RWPE2 (cell line): ENCODE results near the gene SERPIND1.
A peak's percentile ranks its signal among the peaks of the same experiment; 100 is the strongest.

Source experiments
- ATAC-seq: fragments of 200-7000 bp; cut with Tn5 transposase; 3 replicates; pipeline ENCODE4 v1.9.1; 2021; ENCODE audit warnings: low read depth
- DNase-seq: peaks from one replicate; pipeline ENCODE4 v3.0.0-alpha.2; 2020; ENCODE audit warnings: low spot score
- H3K27ac ChIP-seq: fragments of 450-650 bp; 2 replicates; pipeline ENCODE4 v1.5.1; 2017; ENCODE audit warnings: mild to moderate bottlenecking; ENCODE audit not compliant: poor library complexity, severe bottlenecking
- H3K27me3 ChIP-seq: fragments of 250-450 bp; sonication (Bioruptor Pico); 2 replicates; pipeline ENCODE4 v1.5.1; 2021; ENCODE audit warnings: mild to moderate bottlenecking, moderate library complexity; ENCODE audit not compliant: insufficient read depth, poor library complexity, severe bottlenecking
- H3K36me3 ChIP-seq: fragments of 250-450 bp; sonication (Bioruptor Pico); 2 replicates; pipeline ENCODE4 v1.5.1; 2020; ENCODE audit warnings: low read depth, mild to moderate bottlenecking, moderate library complexity
- H3K4me1 ChIP-seq: fragments of 250-450 bp; sonication (Bioruptor Pico); 2 replicates; pipeline ENCODE4 v1.5.1; 2021; ENCODE audit warnings: mild to moderate bottlenecking, moderate library complexity; ENCODE audit not compliant: insufficient read depth, poor library complexity, severe bottlenecking
- H3K4me3 ChIP-seq: fragments of 250-450 bp; sonication (Bioruptor Pico); 2 replicates; pipeline ENCODE4 v1.5.1; 2021; ENCODE audit warnings: mild to moderate bottlenecking, moderate library complexity; ENCODE audit not compliant: severe bottlenecking
- H3K9me3 ChIP-seq: fragments of 250-450 bp; sonication (Bioruptor Pico); 2 replicates; pipeline ENCODE4 v1.5.1; 2021; ENCODE audit warnings: mild to moderate bottlenecking, moderate library complexity; ENCODE audit not compliant: severe bottlenecking
- CTCF ChIP-seq: fragments of 450-650 bp; IDR thresholded peaks from one replicate; pipeline ENCODE4 v1.5.1; 2017; ENCODE audit warnings: mild to moderate bottlenecking, moderate library complexity; ENCODE audit not compliant: poor library complexity, severe bottlenecking

SERPIND1 gene

GRCh38 chr22:20775342-20775895 lies 1.5 kb downstream of the SERPIND1 start:
- Histone ChIP-seq H3K36me3 (0 out of 2 replicates have a peak, but pooled peaks cover 3% of the 10 kb centered on the region), H3K9me3 (no peaks in the 10 kb centered on the region), H3K4me1 (peaks cover 14% of the 10 kb centered on the region), H3K27ac (no peak overlapping the region), H3K4me3 (no peak overlapping the region), H3K27me3 (no peaks in the 10 kb centered on the region)
- no peak for TF ChIP-seq CTCF
- DNase-seq (no peak), ATAC-seq (no peak)

DNA sequence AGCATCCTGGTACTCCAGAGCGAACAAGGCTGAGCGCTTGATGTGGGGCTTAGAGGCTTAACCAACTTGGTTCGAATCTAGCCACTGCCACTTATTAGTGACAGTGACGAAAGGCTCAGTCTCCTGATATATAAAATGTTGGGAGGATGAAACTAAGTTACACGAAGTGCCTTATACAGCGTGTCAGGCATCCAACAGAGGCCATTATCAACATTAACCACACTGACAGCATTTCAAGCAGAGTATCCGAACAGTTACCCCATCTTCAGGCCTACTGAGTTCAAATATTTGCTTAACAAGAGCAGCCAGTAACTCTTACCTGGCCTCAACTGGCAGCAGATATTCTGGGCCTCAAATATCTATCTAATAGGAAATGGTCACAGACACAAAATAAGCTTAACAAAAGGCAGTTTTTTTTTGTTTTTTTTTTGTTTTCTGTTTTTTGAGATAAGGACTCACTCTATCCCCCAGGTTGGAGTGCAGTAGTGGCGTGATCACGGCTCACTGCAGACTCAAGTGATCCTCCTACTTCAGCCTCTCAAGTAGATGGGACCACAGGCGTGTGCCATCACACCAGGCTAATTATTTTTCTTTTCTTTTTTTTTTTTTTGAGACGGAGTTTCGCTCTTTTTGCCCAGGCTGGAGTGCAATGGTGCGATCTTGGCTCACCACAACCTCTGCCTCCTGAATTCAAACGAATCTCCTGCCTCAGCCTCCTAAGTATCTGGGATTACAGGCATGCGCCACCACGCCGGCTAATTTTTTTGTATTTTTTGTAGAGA lies 2.9 kb downstream of the SERPIND1 start:
- DNase-seq (no peak), ATAC-seq (no peak)
- H3K27me3 ChIP-seq: no peaks in the 10 kb centered on the region
- no peak overlapping the region for H3K4me3 ChIP-seq
- peaks cover 14% of the 10 kb centered on the region for H3K4me1 ChIP-seq
- H3K9me3 ChIP-seq: no peaks in the 10 kb centered on the region
- H3K36me3 ChIP-seq: 0 out of 2 replicates have a peak, but pooled peaks cover 1% of the 10 kb centered on the region
- no peak for TF ChIP-seq CTCF
- H3K27ac ChIP-seq: peak overlapping the region; percentile 43

DNA sequence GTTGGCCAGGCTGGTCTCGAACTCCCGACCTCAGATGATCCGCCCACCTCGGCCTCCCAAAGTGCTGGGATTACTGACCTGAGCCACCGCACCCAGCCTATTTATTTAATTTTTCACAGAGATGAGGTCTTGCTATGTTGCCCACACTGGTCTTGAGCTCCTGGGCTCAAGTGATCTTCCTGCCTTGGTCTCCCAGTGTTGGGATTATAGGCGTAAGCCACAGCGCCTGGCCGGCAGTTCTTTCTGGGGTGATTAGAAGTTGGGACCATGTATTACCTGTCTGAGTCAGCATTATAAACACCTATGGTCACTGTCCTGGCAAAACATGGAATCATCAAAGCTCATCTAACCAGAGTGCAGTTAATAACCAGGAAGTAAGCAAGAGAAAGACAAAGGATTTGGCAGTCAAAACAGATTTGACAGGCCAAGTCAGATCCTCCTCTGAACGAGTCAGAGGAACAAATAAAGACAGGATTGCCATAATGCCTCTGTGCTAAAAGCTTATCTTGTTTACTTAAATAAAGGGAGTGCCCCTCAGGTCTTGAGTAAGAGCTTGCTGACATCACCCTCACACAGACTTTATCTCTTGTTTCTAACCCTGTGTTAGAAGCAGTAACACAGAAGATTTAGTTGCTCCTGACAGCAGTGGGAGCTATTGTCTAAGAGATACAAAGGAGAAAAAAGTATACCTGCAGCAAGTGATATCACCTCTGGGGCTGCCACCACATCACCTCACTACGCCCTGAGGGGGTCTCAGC lies 3.7 kb downstream of the SERPIND1 start:
- no peak for DNase-seq
- H3K36me3 ChIP-seq: no peaks in the 10 kb centered on the region

DNA sequence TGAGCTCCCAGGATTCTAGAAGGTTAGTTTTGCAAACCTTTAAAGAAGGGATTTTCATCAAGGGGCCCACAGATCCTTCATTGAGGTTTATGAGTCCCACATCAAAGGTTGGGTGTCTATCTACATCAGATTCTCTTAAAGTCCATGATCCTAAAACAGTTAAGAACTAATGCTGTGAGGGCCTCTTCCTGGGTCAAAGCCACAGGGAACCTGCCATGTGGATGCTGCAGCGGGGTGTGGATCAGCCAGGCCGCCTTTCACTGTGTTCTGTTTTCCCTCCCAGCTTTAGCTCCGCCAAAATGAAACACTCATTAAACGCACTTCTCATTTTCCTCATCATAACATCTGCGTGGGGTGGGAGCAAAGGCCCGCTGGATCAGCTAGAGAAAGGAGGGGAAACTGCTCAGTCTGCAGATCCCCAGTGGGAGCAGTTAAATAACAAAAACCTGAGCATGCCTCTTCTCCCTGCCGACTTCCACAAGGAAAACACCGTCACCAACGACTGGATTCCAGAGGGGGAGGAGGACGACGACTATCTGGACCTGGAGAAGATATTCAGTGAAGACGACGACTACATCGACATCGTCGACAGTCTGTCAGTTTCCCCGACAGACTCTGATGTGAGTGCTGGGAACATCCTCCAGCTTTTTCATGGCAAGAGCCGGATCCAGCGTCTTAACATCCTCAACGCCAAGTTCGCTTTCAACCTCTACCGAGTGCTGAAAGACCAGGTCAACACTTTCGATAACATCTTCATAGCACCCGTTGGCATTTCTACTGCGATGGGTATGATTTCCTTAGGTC lies 5.3 kb downstream of the SERPIND1 start:
- peaks cover 14% of the 10 kb centered on the region for H3K4me1 ChIP-seq
- H3K27ac ChIP-seq: no peak overlapping the region
- ATAC-seq (no peak), DNase-seq (no peak)
- H3K27me3 ChIP-seq: no peaks in the 10 kb centered on the region
- H3K9me3 ChIP-seq: no peaks in the 10 kb centered on the region
- no peaks in the 10 kb centered on the region for H3K36me3 ChIP-seq
- no peak for TF ChIP-seq CTCF
- no peak overlapping the region for H3K4me3 ChIP-seq

More for the DNA sequence above, 3.7 kb downstream of the SERPIND1 start:
- peak; percentile 94 for ATAC-seq
- peak; percentile 48 for TF ChIP-seq CTCF
- Histone ChIP-seq H3K27me3 (no peaks in the 10 kb centered on the region), H3K4me3 (no peak overlapping the region), H3K9me3 (no peaks in the 10 kb centered on the region), H3K27ac (peak overlapping the region; percentile 43), H3K4me1 (peaks cover 14% of the 10 kb centered on the region)
